Measurements from ENCODE around the gene CASTOR1.
A peak's percentile ranks its signal among the peaks of the same experiment; 100 is the strongest.

CASTOR1 gene

GRCh38 chr22:30285176-30285845 is 4.0 kb downstream of the CASTOR1 start:
- no peak for DNase-seq (ENCODE audit: low read depth in 2 of 2)

- DNase-seq (ENCODE audit: low read depth in 2 of 2) = no peak
Measured at GRCh38 chr22:30284666-30285065, 4.6 kb downstream of the CASTOR1 start.

- DNase-seq (ENCODE audit: low read depth in 2 of 2) = no peak
Measured at GRCh38 chr22:30284172-30284571, 5.1 kb downstream of the CASTOR1 start.

- no peak for DNase-seq (ENCODE audit: low read depth in 2 of 2)
Measured at GRCh38 chr22:30283342-30283741, 6.0 kb downstream of the CASTOR1 start.

GRCh38 chr22:30282616-30283046 is 6.7 kb downstream of the CASTOR1 start:
- DNase-seq (ENCODE audit: low read depth in 2 of 2) = no peak

- DNase-seq (ENCODE audit: low read depth in 2 of 2) = no peak
Measured at GRCh38 chr22:30280505-30280904, 8.8 kb downstream of the CASTOR1 start.

- DNase-seq (ENCODE audit: low read depth in 2 of 2) = no peak
Measured at GRCh38 chr22:30279932-30280331, 9.4 kb downstream of the CASTOR1 start.

- DNase-seq (ENCODE audit: low read depth in 2 of 2) = no peak
Measured at GRCh38 chr22:30279046-30279788, 10.1 kb downstream of the CASTOR1 start.

GRCh38 chr22:30277547-30278344 is 11.6 kb downstream of the CASTOR1 start:
- no peak for DNase-seq (ENCODE audit: low read depth in 2 of 2)

- no peak for DNase-seq (ENCODE audit: low read depth in 2 of 2)
Measured at GRCh38 chr22:30276039-30276438, 13.3 kb downstream of the CASTOR1 start.

GRCh38 chr22:30275625-30276024 is 13.7 kb downstream of the CASTOR1 start:
- DNase-seq (ENCODE audit: low read depth in 2 of 2) = peak in 1 of 2 donors; percentile 31

- DNase-seq (ENCODE audit: low read depth in 2 of 2) = no peak
Measured at GRCh38 chr22:30274437-30274812, 14.9 kb downstream of the CASTOR1 start.

GRCh38 chr22:30273711-30274436 is 15.4 kb downstream of the CASTOR1 start:
- no peak for DNase-seq (ENCODE audit: low read depth in 2 of 2)

- no peak for DNase-seq (ENCODE audit: low read depth in 2 of 2)
Measured at GRCh38 chr22:30272781-30273601, 16.3 kb downstream of the CASTOR1 start.

- no peak for DNase-seq (ENCODE audit: low read depth in 2 of 2)
Measured at GRCh38 chr22:30270832-30271231, 18.5 kb downstream of the CASTOR1 start.

- no peak for DNase-seq (ENCODE audit: low read depth in 2 of 2)
Measured at GRCh38 chr22:30268331-30268730, 21.0 kb downstream of the CASTOR1 start.

- no peak for DNase-seq (ENCODE audit: low read depth in 2 of 2)
Measured at GRCh38 chr22:30267382-30268302, 21.7 kb downstream of the CASTOR1 start.

GRCh38 chr22:30266445-30267381 is 22.6 kb downstream of the CASTOR1 start, which contains the start of gene OSM:
OSM (minus strand) TSS chr22:30266851; CDS start chr22:30266799, 52 bp downstream.
- DNase-seq (ENCODE audit: low read depth in 2 of 2) = peak in 1 of 2 donors; percentile 51
